ENCODE measurements around the gene POPDC2. TPM values are rescaled to one million over a fixed set of nuclear protein-coding genes. Genes with fewer than 3 reads are reported as not detected.

POPDC2 gene
- total RNA-seq, 1 experiment from 2014 or later = 0.77 TPM

GRCh38 chr3:119659606-119660291 is 640 bp downstream of the POPDC2 start:
- no peak for TF ChIP-seq CTCF (IDR thresholded peaks at IDR 0.05; ENCODE audit: insufficient read depth in 1 of 2, low read depth in 1 of 2, low read length in 1 of 2, severe bottlenecking in 1 of 2, unreplicated experiment in 1 of 2)
- DNase-seq = no peak

GRCh38 chr3:119658994-119659393 is 1.4 kb downstream of the POPDC2 start:
- Histone ChIP-seq H3K36me3 (ENCODE audit: control insufficient read depth, insufficient read depth, low read length) (no peaks in the 10 kb centered on the region), H3K27me3 (replicated peaks; ENCODE audit: control insufficient read depth, insufficient read depth, low read length) (no peaks in the 10 kb centered on the region; the same call in 1 of the 2 replicates), H3K4me3 (ENCODE audit: low read depth, low read length) (no peak overlapping the region), H3K9me3 (no peaks in the 10 kb centered on the region), H3K4me1 (no peaks in the 10 kb centered on the region)
- H3K4me3 Mint-ChIP-seq (ENCODE audit: unreplicated experiment) = no peak overlapping the region
- ChIA-PET POLR2A (no interaction called here), CTCF (no interaction called here)
- no TSS peak for BruUV-seq (replicated peaks)
- no peaks in the 10 kb centered on the region for H3K27me3 Mint-ChIP-seq (ENCODE audit: insufficient read depth, unreplicated experiment)
- no peaks in the 10 kb centered on the region for H3K4me1 Mint-ChIP-seq (ENCODE audit: low read depth, unreplicated experiment)
- no peak for TF ChIP-seq CTCF (IDR thresholded peaks at IDR 0.05; ENCODE audit: insufficient read depth in 1 of 2, low read depth in 1 of 2, low read length in 1 of 2, severe bottlenecking in 1 of 2, unreplicated experiment in 1 of 2)
- no peaks in the 10 kb centered on the region for H3K9me3 Mint-ChIP-seq (ENCODE audit: unreplicated experiment)
- intact Hi-C loops (cut with micrococcal nuclease; ENCODE audit: unreplicated experiment) = no loop called here
- no peak overlapping the region for H3K27ac Mint-ChIP-seq (ENCODE audit: unreplicated experiment)
- DNase-seq = no peak
- H3K36me3 Mint-ChIP-seq (ENCODE audit: insufficient read depth, unreplicated experiment) = no peaks in the 10 kb centered on the region

More at GRCh38 chr3:119659606-119660291, 640 bp downstream of the POPDC2 start:
- ChIA-PET CTCF (no interaction called here), POLR2A (no interaction called here)
- Histone ChIP-seq H3K4me1 (peaks cover 1% of the 10 kb centered on the region), H3K4me3 (ENCODE audit: low read depth, low read length) (no peak overlapping the region), H3K9me3 (no peaks in the 10 kb centered on the region), H3K27me3 (replicated peaks; ENCODE audit: control insufficient read depth, insufficient read depth, low read length) (no peaks in the 10 kb centered on the region; the same call in 1 of the 2 replicates), H3K36me3 (ENCODE audit: control insufficient read depth, insufficient read depth, low read length) (no peaks in the 10 kb centered on the region)
- Mint-ChIP-seq H3K9me3 (ENCODE audit: unreplicated experiment) (no peaks in the 10 kb centered on the region), H3K36me3 (ENCODE audit: insufficient read depth, unreplicated experiment) (no peaks in the 10 kb centered on the region), H3K4me1 (ENCODE audit: low read depth, unreplicated experiment) (no peaks in the 10 kb centered on the region), H3K27me3 (ENCODE audit: insufficient read depth, unreplicated experiment) (no peaks in the 10 kb centered on the region), H3K27ac (ENCODE audit: unreplicated experiment) (no peak overlapping the region), H3K4me3 (ENCODE audit: unreplicated experiment) (no peak overlapping the region)
- intact Hi-C loops (cut with micrococcal nuclease; ENCODE audit: unreplicated experiment) = no loop called here
- no TSS peak for BruUV-seq (replicated peaks)

DNA sequence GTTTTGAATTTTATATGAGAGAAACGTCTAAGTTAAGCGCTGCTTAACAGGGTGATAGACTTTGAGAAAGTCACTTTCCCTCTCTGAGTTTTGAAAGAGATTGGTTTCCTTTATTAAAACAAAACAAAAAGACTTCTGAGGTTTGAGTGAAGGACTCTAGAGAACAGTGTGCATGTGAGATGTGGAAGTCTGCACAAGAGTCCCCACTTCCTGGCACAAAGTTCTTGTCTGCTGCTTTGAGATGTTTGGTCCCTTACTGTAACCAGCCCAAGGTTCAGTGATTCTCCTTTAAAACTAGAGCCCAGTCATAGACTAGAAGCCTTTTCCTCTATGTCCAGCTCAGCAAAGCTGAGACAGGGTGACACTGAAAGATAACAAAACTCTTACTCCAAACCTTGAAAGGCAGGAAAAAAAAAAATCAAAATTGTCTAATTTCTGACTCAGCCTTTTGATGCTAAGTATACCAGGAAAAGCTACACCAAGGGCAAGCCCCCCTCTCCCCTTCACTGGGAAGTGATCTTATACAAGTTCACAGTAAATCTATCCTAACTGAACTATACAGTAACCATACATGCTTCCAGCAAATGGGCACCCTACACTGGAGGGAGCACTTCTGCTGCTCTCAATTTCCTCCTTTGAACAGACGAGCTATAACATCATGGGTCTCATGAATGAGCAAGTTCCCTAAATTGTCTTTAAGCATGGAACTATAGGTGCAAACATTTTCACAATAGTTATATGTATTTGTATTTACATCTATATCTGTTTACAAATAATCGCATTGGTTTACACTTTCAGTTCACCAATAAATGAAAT is 2.3 kb downstream of the POPDC2 start:
- CTCF ChIA-PET = no interaction called here
- Mint-ChIP-seq H3K4me3 (ENCODE audit: unreplicated experiment) (no peak overlapping the region), H3K27me3 (ENCODE audit: insufficient read depth, unreplicated experiment) (no peaks in the 10 kb centered on the region), H3K4me1 (ENCODE audit: low read depth, unreplicated experiment) (no peaks in the 10 kb centered on the region), H3K27ac (ENCODE audit: unreplicated experiment) (no peak overlapping the region), H3K36me3 (ENCODE audit: insufficient read depth, unreplicated experiment) (no peaks in the 10 kb centered on the region), H3K9me3 (ENCODE audit: unreplicated experiment) (no peaks in the 10 kb centered on the region)
- no peaks in the 10 kb centered on the region for H3K4me1 ChIP-seq
- no TSS peak for BruUV-seq (replicated peaks)
- intact Hi-C loops (cut with micrococcal nuclease; ENCODE audit: unreplicated experiment) = no loop called here
- no peak for DNase-seq
- TF ChIP-seq CTCF (IDR thresholded peaks at IDR 0.05; ENCODE audit: insufficient read depth in 1 of 2, low read depth in 1 of 2, low read length in 1 of 2, severe bottlenecking in 1 of 2, unreplicated experiment in 1 of 2) = no peak
- H3K27me3 ChIP-seq (replicated peaks; ENCODE audit: control insufficient read depth, insufficient read depth, low read length) = no peaks in the 10 kb centered on the region; the same call in 1 of the 2 replicates
- no peaks in the 10 kb centered on the region for H3K9me3 ChIP-seq
- H3K4me3 ChIP-seq (ENCODE audit: low read depth, low read length) = no peak overlapping the region
- H3K36me3 ChIP-seq (ENCODE audit: control insufficient read depth, insufficient read depth, low read length) = no peaks in the 10 kb centered on the region
- POLR2A ChIA-PET = no interaction called here
